Brain microvascular endothelial cell (primary cell): ENCODE data around the gene OVCH2.

Source experiments
- DNase-seq: peaks from one replicate; pipeline ENCODE4 v3.0.0-alpha.2; 2020
- H3K27ac ChIP-seq: fragments of 250-450 bp; sonication (Bioruptor Pico); 2 replicates; pipeline ENCODE4 v1.5.1; 2020; ENCODE audit warnings: mild to moderate bottlenecking, moderate library complexity
- H3K27me3 ChIP-seq: fragments of 250-450 bp; sonication (Bioruptor Pico); replicated peaks from 2 replicates; pipeline ENCODE4 v1.5.1; 2020; ENCODE audit warnings: mild to moderate bottlenecking
- H3K36me3 ChIP-seq: fragments of 250-450 bp; sonication (Bioruptor Pico); replicated peaks from 2 replicates; pipeline ENCODE4 v1.5.1; 2020; ENCODE audit warnings: mild to moderate bottlenecking
- H3K4me3 ChIP-seq: 2 replicates; pipeline ENCODE4 v1.5.1; 2011; ENCODE audit warnings: low read depth, mild to moderate bottlenecking, control low read depth, low read length, moderate library complexity
- in situ Hi-C: cut with HindIII; loops from 2 replicates; pipeline ENCODE4 v1.10.0; 2017; ENCODE audit warnings: low sequenced_read_pairs, low pct_ligation_motif_present
- TF ChIP-seq, protein P1 (sequence below): IDR thresholded peaks from 2 replicates; pipeline ENCODE4 v1.5.1; 2011; ENCODE audit warnings: low read depth, mild to moderate bottlenecking, moderate library complexity, low read length, control low read depth, inconsistent platforms; ENCODE audit errors: missing control alignments

Gene OVCH2

DNA sequence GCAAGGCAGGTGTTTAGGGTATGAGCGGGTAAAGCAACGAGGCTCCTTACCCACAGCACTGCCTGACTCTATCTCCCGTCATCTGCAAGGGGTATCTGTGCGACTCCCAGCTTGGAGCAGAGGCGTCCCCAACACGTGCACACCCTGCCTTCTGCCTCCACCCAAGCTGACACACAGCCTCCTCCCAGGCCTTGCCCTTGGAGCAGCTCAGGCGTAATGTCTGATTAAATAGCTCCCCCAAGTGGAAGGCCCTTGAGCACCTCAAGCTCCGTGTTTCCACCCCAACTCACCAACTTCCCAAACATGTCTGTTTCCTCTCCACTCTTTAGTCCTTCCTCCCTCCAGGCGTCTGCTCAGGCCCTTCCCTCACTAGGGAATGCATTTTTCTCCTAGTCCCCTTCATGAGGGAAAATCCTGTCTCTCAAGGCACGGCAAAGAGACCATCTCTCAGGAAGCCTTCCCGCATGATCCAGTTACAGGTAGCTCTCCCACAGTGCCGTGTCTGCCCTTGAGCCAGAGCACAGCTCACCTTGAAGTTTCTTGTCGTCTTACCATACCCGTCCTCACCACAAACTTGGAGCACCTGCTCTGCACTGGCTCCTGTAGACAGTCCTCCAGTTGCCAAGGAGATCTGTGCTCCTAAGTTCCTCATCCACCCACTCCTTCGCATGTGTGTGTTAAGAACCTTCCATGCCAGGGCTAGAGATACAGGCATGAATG is 48.8 kb downstream of the OVCH2 start:
- Histone ChIP-seq H3K36me3 (no peaks in the 10 kb centered on the region), H3K4me3 (no peak overlapping the region), H3K27ac (no peak overlapping the region), H3K27me3 (no peaks in the 10 kb centered on the region)
- in situ Hi-C loops: no loop called here
- peak; percentile 61 for DNase-seq
- TF ChIP-seq, protein P1, sequence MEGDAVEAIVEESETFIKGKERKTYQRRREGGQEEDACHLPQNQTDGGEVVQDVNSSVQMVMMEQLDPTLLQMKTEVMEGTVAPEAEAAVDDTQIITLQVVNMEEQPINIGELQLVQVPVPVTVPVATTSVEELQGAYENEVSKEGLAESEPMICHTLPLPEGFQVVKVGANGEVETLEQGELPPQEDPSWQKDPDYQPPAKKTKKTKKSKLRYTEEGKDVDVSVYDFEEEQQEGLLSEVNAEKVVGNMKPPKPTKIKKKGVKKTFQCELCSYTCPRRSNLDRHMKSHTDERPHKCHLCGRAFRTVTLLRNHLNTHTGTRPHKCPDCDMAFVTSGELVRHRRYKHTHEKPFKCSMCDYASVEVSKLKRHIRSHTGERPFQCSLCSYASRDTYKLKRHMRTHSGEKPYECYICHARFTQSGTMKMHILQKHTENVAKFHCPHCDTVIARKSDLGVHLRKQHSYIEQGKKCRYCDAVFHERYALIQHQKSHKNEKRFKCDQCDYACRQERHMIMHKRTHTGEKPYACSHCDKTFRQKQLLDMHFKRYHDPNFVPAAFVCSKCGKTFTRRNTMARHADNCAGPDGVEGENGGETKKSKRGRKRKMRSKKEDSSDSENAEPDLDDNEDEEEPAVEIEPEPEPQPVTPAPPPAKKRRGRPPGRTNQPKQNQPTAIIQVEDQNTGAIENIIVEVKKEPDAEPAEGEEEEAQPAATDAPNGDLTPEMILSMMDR: peak; percentile 69

DNA sequence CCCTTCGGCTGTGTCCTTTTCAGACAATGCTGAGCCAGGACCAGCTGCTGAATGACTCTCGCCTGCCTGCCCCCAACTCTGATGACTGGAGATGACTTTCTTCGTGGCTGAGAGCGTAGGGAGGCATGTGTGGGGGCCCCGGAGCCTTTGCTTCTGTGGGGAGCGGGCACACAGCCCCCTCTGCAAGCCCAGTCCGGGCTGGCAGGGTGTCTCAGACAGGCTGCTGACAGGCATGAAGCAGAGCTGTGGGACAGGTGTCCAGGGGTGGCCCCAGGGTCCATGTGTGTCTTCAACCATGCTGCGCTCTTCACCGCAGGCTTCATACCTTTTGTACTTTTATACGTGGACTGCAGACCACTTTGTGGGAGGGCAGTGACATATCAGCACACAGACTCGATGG is 49.6 kb downstream of the OVCH2 start:
- DNase-seq: no peak
- no peak overlapping the region for H3K4me3 ChIP-seq
- in situ Hi-C loops: no loop called here
- no peaks in the 10 kb centered on the region for H3K27me3 ChIP-seq
- no peaks in the 10 kb centered on the region for H3K36me3 ChIP-seq
- H3K27ac ChIP-seq: no peak overlapping the region
- TF ChIP-seq, protein P1: no peak

DNA sequence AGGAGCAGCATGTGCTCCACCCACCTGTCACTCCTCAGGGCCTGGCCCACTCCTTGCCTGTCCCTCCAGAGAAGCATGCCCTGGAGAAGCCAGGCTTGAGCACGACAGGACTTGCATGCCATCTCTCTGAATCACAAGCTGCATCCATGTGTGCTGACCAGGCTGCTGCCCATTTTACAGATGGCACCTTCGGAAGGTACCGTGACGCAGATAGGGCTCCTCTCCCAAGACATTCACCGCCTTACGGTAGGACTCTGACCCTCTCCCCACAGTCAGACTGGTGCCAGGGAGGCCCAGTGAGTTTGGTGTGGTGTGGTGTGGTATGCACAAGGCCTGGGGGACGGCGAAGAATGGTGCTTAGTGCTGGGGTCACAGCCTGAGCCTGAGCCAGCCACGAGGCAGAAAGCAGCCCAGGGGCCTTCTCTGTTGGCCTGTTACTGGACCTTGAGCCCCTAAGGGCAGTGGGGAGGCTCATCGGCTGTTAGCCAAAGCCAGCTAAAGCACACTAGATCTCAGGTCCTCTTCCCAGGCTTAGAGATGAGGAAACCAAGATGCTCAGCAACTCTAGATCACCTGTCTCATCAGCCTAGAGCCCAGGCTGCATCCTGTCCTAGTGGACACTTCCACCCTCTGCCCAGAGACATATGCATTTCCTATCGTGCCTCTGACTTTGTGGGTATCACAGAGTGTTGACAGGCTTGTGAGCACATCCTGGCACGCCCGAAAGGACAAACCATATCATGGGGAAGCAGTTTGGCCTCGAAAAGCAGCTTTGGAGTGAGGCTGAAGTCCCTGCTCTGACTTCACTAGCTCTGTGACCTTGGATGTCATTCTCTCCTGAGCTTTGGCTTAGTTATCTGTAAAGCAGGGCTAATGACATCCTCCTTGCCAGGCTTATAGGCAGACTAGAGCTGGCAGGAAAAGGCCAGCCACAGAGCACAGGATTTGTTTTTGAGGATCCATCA is 50.7 kb downstream of the OVCH2 start:
- in situ Hi-C loops: no loop called here
- H3K27ac ChIP-seq: no peak overlapping the region
- no peaks in the 10 kb centered on the region for H3K27me3 ChIP-seq
- no peaks in the 10 kb centered on the region for H3K36me3 ChIP-seq
- TF ChIP-seq, protein P1: no peak
- H3K4me3 ChIP-seq: no peak overlapping the region
- no peak for DNase-seq

DNA sequence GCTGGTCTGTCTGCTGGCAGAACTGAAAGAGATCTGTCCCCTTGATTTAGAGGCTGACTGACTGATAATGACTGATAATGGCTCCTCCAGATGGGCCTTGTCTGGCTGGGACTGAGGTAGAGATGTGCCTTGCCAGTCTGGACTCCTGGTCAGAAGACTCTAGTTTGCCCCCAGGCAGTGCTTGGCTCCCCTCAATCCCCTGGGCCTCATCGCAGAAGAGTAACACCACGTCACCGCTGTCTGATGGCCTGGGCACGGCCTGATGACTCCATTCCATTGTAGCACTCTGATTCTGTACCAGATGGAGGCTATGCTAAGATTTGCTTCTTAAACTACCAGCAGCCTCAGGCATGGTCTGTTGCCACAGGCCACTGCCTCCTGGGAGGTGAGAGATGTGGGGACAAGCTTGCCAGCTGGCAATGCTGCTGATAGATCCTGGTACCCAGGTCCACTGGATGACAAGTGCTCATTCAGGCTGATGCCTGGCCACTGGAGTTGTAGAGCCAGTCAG is 52.0 kb downstream of the OVCH2 start:
- H3K36me3 ChIP-seq: no peaks in the 10 kb centered on the region
- no peaks in the 10 kb centered on the region for H3K27me3 ChIP-seq
- in situ Hi-C loops: no loop called here
- no peak overlapping the region for H3K27ac ChIP-seq
- H3K4me3 ChIP-seq: no peak overlapping the region
- DNase-seq: no peak
- TF ChIP-seq, protein P1: no peak

DNA sequence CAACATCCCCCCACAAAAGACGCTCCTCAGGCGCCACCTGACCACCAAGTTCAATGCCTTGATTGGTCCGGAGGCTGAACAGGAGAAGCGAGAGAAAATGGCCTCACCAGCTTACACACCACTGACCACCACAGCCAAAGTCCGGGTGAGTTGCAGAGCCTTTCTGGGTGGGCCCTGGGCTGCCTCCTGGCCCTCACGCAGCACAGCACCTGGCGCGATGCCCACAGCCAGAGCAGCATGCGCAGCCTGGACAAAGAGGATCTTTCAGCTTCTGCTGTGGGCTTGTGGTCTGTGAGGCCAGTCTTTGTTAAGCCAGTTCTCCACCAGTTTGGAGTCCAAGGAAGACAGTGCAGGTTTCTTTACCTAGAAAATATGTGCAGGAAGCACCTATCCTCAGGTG is 54.6 kb downstream of the OVCH2 start:
- TF ChIP-seq, protein P1: no peak
- Histone ChIP-seq H3K36me3 (no peaks in the 10 kb centered on the region), H3K4me3 (no peak overlapping the region), H3K27ac (no peak overlapping the region), H3K27me3 (no peaks in the 10 kb centered on the region)
- in situ Hi-C loops: no loop called here
- no peak for DNase-seq
